HuH-7.5 (cell line): ENCODE data around the gene CDK19.
"Not testable (repeated sequence)": the region's sequence is repeated elsewhere in the genome, so short reads cannot be mapped to it uniquely, and the experiment has no call there.

Experiments used
- DNase-seq: peaks from one replicate; pipeline ENCODE4 v3.0.0; 2011; ENCODE audit warnings: low spot score

The CDK19 gene

DNA sequence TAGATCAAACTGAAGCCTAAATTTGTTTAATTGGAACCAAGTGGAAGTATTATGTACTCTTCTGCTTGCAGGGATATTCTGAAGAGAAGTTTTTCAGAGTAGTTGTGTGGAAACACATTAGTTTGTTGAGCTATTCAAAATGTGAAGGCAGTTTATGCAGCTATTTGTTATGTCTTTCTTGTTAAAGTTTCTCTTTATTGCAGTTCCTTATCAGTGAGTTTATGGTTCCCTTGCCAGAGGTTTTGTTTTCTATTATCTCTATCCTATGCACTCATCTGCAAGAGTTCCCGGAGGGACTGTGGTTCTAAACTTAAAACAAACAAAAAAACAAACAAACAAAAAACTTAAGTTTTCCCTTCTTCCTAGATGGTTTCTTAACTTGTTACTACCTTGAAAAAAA lies 195.2 kb downstream of the CDK19 start:
- DNase-seq: no peak

DNA sequence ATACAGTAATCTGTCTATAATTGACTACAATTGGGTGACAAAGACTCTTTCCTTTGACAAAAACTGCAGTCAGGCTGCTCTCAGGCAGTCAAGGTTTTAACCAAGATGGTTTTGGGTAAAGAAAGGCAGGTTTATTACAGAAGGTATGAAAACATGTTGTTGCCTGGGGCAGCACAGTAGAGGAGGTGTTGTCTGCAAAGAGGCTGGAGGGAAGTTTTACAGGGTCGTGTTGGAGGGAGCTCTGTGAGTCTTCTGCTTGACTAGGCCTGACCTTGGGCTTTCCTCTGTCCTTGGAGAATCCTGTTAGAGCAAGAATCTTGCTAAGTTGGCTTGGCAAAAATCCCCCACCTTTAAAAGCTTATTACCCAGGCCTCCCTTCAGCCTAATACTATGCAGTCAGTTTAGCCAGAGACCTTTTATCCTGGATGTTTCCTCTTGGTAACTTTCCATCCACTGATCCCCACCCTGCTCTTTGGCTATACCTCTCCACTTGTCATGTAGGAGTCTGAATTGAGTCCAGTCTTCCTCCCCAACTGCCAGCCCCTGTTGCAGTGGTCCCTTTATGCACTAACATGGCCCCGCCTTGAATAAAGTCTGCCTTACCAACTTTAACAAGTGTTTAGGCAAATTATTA lies 195.9 kb downstream of the CDK19 start:
- DNase-seq: no peak

DNA sequence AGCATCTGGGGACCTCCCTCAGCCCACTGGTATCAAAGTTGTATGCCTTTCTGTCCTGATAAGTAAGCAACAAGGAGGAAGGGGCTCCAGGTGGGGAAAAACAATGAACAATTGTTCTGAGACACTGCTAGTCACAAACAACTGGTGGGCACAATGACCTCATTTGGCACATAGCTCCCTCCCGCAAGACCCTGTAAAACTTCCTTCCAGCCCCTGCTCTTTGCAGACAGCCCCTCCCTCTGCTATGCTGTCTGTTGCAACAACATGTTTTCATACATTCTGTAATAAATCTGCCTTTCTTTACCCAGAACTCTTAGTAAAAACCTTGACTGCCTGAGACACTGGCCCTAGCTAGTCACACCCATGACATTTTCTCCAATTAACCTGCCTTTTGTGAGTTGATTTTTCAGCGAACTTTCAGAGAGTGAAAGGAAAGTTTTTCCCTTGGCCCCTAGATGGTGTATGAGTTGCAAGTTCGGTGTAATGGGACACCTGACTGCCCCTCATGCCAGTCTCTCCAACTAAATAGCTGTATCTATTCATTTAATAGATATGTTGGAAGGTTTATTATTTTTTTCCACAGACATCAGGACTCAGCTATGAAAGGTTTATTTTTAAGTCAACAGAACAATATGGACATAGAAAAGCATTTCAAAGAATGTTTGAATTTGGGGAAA lies 196.5 kb downstream of the CDK19 start:
- no peak for DNase-seq

DNA sequence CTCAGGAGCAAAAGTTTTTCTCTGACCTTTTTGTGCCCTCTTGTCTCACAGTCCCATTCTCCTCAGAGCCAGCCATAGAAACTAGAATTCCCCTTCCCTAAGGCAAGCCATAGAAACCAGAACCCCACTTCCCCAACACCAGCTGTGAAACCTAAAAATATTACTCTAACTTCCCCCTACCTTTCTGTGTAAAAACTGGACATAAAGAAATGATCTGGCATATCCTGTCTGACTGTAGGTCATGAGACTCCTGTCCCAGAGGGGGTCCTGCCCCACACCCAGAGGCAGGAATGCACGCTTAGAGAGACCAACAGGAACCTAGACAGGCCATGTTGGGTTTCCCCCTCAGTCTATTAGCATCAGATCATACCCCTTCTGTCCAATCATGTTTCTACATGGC lies 198.2 kb downstream of the CDK19 start:
- DNase-seq: no peak

DNA sequence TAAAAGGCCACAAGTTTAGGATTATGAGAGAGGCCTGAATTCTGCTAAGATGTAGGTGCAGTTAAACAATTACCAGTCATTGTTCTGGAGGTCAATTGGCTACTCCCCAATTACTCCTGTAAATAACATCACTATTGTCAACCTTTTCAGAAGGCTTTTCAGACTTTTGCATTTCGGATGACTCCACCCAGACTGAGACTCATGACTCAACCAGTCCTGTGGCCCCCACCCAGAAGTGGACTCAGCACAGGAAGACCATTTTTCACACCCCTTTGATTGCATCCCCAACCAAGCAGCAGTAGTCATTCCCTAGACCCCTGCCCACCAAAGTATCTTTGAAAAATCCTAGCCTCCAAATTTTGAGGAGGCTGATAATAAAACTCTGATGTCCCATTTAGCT lies 199.5 kb downstream of the CDK19 start:
- DNase-seq: no peak

DNA sequence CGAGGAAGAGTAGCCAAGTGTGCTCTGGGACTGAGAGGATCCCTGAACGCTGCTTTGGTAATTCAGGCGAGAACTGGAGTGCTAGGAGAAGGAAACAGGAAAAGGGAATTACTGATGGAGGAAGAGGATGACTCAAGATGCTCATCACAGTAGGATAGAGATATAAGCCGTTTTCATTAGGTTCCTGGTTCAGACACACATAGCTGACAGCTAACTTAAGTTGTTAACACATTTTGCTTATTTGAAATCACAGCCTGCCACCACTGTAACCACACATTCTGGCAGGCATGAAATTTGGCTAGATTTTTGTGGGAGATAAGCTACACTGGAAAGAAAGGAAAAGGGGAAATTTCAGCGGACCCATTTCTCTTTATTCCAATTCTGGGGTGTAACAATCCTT lies 200.7 kb downstream of the CDK19 start:
- DNase-seq: no peak

DNA sequence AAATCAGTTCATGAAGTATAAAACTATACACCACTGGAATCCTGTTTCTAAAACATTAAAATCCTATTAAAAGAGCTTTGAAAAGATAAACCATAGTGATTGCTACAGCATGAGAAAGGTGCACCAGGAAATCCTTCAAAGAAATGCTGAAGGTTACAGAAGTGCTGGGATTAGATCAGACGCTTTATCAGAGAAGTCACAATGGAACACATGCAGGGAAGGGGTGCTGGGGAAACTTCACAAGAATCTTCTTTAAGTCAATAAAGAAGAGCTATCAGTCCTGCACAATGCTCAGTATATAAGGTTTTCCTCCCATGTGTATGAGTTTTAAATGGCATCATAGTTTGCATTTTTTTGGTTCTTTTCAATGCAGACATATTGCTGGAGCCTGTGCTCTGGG lies 201.2 kb downstream of the CDK19 start:
- no peak for DNase-seq

DNA sequence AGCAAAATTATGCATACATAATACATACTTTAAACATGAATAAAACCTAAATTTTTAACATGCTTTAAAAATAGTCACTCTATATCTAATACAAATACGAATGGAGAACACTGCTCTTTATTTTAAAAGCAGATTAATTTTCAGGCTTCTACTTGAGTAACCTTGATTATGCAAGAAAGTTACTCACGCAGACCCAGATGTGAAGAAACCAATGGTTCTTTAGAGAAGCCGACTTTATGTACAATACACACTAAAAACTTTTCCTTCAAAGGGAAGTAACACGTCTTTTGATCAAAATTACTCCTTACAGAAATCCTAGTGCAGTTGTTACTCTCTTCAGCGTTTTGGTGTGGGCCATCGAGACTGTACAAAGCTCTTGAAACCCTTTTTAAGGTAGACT lies 201.9 kb downstream of the CDK19 start:
- DNase-seq: no peak

DNA sequence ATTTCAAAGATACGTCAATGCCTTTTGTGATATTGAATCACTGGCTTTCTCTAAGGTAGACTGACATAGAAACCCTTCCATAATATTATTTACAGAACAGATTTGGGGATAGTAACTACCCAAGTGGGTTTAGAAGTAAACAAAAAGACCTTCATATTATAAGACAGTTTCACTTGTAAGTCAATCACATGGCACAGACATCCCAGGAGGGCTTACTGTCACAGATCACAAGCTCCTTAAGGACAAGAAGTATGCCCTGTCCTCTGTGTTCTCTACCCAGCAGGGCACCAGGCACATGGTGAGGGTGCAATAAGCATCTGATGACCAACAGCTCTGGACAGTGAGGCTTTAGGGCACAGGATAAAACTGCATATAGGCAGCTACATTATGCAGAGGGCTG lies 203.0 kb downstream of the CDK19 start:
- DNase-seq: no peak

DNA sequence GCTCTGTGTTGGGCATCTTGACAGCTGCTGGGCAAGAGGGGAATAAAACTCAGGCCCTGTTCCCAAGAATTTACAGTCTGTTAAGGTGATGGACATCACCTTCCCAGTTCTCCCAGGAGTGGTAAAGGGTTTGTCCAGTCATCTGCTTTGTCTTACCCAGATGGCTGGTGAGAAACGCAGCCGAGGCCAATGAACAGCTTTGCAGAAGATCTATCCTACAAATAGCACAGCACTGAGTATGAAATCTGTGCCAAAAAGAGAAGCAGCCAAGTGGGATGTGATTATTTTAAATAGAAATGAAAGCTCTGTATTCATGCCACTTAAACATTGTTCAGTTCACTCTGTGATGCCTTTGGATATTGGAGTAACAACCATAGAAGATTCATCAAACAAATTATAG lies 206.2 kb downstream of the CDK19 start:
- DNase-seq: no peak

DNA sequence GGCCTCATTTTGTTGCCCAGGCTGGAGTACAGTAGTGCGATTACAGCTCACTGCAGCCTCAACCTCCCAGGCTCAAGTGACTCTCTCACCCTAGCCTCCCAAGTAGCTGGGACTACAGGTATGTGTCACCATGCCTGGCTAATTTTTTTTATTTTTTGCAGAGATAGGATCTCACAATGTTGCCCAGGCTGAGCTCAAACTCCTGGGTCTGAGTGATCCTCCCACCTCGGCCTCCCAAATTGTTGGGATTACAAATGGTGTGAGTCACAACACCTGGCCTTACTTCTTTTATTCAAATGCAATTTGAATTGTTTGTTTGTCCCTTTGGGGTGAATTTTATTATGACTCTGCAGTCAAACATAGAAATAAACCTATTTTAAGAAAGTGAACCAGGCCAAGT lies 207.1 kb downstream of the CDK19 start:
- DNase-seq: no peak

DNA sequence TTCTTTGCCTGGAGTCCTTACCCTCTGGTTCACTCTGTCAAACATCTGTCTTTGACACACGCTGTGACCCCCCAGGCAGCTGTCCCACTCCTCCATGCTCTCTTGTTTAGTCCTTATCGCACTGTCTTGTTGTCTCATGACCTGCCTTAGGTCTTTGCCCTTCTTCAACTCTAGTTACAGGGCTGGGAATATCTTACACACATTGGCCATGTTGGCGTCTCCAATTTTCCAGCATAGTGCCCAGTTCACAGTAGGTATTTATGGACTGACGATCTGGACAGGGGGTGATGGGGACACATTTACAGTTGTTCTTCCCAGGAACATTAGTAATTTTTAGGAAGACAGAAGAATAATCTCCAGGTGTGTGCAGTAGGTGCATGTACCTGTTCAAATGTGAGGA lies 209.1 kb downstream of the CDK19 start:
- no peak for DNase-seq

DNA sequence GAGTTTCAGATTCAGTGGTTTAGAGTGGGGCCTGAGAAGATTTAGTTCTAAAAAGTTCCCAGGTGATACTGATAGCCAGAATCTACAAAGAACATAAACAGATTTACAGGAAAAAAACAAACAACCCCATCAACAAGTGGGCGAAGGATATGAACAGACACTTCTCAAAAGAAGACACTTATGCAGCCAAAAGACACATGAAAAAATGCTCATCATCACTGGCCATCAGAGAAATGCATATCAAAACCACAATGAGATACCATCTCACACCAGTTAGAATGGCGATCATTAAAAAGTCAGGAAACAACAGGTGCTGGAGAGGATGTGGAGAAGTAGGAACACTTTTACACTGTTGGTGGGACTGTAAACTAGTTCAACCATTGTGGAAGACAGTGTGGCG lies 214.6 kb downstream of the CDK19 start:
- DNase-seq: not testable (repeated sequence)

DNA sequence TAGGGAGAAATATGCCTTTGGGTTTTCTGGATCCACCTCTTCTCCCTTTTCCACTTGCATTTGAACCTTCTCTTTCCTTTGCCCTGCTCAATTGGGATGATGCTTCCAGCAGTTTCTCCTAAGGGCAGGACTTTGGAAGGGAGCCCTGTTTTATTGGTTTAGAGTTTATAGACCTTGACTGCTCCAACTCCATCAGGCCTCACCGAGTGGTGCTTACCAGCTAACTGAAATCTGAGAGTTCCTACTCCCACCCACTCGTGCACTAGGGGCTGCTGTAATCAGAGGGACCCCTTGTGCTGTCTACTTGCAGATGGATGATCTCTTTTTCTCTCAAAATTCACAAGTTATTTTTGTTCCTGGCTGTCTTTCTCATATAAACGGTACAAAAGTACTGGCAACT lies 217.5 kb downstream of the CDK19 start:
- no peak for DNase-seq

DNA sequence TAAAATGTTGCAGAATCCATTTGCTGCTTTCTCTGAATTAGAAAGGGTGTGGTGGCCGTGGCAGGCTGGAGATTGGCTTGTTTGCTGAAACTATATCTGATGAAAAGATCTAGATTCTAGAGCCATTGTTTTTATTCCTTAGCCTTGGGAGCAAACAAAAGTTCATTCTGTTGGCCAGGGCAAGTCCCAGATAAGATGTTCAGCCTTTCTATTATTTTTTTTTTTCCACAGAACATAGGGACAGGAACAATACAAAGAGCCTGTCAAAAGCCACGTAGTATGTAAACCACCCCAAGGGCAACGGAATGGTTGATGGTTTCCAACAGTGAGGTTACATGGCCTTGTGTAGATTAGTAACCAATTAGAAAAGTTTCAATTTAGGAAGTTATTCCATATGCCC lies 218.9 kb downstream of the CDK19 start:
- DNase-seq: no peak

DNA sequence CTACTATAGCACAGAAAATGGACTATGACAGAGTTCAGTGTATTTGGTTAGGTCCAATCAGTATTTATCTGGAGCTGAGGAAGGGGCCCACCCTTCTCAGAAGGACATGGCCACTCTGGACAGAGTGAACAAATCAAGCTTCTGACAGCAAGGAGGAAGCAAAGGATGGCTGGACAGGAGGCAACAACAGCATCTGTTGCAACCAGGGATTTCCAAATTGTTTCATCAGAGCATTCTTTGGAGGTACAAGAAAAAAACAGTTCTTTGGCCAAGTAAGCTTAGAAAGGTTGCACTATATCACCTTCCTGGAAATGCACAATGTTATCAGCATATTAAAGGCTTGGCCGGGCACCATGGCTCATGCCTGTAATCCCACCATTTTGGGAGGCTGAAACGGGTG lies 220.2 kb downstream of the CDK19 start:
- DNase-seq: no peak

DNA sequence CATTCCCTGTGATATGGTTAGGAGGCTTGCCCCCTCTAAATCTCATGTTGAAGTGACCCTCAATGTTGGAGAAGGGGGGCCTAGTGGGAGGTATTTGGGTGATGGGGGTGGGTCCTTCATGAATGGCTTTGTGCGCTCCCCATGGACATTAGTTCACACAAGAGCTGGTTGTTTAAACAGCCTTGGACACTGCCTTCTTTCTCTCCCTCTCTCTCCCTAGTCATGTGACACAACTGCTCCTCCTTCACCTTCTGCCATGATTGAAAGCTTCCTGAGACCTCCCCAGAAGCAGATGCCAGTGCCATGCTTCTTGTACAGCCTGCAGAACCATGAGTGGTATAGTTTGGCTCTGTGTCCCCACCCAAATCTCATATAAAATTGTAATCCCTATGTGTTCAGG lies 221.6 kb downstream of the CDK19 start:
- DNase-seq: no peak

DNA sequence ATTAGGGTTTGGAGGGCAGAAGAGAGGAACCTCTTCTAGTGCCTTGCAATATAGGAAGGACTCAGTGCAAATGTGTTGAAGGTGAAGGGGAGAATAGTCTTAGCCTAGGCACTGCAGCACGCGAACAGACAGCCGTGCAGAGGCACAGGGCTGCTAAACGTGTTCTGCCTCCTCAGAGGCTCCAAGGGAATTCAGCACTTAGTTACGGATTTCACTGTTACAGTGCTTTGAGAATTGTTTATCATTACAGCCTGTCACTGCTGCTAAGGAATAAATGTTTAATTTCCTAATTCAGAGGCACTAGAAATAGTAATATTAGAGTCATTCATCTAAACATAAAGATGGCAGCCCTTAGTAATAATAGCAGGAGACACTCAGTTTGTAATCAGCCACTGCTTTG lies 222.5 kb downstream of the CDK19 start:
- DNase-seq: no peak

DNA sequence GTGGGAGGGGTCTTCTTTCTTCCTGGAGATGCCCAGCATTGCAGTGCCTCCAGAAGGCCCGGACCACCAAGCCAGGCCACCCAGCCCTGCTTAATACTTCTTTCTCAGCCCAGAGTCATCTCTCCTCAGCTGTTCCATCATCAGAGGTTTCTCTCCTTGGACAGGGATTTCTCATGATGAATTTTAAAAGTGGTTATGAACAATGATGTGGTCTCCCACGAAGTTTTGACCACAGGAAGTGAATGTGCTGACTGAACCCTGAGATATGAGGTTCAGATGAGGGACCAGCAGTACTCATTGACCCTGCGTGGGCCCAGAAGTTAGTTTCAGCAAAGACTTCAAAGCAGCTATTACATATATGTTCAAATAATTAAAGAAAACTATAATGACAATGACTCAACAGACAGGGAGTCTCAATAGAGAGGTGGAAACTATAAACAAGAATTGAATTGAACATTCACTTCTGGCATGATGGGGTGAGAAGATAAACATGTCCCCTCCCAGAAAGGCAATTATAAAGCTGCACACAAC lies 224.4 kb downstream of the CDK19 start:
- DNase-seq: no peak

DNA sequence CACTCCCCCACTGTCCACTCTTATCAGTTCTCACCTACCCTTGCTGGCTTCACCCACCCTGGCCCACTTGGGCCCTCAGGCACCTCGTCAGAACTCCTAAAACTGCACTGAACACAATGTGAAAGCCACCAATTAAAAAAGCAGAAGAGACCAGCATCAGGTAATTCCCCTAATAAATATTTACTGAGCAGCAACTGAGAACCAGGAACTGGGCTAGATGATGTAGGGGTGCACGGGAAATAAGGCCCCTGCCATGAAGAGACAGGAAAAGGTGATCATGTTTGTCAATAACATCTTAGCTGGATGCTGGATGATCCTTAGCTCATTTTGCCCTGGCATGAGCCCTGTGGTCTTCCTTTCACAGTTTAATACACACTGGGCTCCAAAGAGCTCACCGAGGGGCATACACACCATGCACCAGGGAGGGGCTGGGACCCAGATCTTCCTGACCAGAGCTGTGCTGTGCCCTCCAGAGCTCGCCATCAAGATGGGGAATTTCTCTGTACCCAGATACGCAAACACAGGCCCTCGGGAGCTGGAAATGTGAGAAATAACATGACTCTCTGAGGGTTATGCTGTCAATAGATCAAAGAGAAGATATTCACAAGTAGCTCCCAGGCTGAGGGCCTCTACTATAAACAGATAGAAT lies 225.3 kb downstream of the CDK19 start:
- no peak for DNase-seq

DNA sequence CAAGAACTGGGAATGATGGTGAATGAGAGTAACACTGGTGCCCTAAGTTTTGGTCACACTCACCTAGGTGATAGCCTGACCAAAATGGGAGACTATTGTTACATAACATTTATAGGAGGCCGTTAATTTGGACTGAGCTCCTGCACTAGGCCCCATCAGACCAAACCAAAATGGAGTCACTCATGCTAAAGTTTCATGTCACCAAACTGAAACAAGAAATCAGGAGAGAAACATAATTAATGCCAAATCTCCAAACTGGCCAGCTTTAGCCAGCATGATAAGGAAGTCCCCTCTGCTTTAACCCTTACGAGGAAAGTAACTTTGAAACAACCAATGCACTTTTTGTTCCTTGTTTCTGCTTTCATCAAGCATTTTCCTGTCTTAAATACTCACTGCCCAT lies 227.9 kb downstream of the CDK19 start:
- no peak for DNase-seq

DNA sequence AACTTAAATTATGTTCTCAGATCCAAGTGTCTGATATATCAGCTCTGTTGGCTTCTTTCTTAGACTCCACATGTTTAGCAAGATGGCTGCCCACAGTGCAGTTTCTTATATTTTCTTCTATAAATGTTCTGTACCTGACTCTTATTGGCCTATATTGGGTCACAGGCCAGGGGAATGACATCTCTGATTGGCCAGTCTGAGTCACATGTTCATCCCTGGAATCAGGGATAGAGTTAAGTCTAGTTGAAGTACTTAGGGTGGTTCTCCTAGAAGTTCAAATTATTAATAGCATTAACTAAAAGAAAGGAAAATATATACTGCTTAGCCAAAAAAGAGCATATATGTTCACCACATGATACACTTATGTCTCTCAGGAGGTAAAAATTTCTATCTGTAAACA lies 233.6 kb downstream of the CDK19 start:
- no peak for DNase-seq

DNA sequence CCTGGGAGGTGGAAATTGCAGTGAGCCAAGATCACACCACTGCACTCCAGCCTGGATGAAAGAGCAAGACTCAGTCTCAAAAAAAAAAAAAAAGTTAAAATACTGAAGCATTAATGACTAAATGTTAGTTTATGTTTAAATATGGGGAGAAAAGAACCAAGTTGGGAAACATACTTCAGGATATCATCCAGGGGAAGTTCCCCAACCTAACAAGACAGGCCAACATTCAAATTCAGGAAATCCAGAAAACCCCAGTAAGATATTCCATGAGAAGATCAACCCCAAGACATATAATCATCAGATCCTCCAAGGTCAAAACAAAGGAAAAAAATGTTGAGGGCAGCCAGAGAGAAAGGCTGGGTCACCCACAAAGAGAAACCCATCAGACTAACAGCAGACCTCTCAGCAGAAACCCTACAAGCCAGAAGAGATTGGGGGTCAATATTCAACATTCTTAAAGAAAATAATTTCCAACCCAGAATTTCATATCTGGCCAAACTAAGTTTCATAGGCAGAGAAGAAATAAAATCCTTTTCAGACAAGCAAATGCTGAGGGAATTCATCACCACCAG lies 237.6 kb downstream of the CDK19 start:
- DNase-seq: not testable (repeated sequence)
